Erythroblast (primary cell): ENCODE results near the gene SGSH.

Experiments
- GATA1 ChIP-seq: IDR thresholded peaks from 2 replicates; pipeline ENCODE4 v1.6.1; 2011; ENCODE audit warnings: low read depth, mild to moderate bottlenecking, control low read depth, low read length, moderate library complexity
- POLR2A ChIP-seq: IDR thresholded peaks from 2 replicates; pipeline ENCODE4 v1.6.1; 2011; ENCODE audit warnings: mild to moderate bottlenecking, low read length

DNA sequence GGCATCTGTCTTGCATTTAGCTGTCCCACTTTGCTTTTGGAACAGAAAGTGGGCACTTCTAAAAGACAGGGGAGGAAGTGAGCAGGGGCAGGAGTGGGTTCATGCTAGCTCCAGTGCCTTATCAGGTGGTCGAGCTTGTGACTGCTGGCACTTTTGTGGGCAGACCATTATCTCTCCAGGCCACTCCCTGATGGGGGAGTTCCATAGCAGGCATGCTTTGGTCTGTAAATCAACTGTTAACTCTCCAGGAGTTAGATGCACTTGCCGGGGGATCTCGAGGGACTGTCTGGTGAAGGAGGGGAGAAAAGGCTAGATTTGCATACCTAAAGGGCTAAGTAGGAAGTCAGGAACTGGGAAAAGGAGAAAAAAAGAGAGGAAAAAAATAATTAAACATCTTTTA is 59.6 kb downstream of the SGSH start:
- TF ChIP-seq POLR2A, result peak; percentile 49
- no peak for TF ChIP-seq GATA1
